ENCODE results near the gene ROR1.

The ROR1 gene

GRCh38 chr1:63946866-63947491, 173.2 kb downstream of the ROR1 start:
- Histone ChIP-seq H3F3A (ENCODE audit: insufficient read depth, low read length) (no peaks in the 10 kb centered on the region), H3K4me1 (ENCODE audit: low read length) (no peaks in the 10 kb centered on the region), H3K9me2 (replicated peaks; ENCODE audit: insufficient read depth, low read length) (no peaks in the 10 kb centered on the region), H3K9me3 (replicated peaks; ENCODE audit: insufficient read depth, low read length) (no peaks in the 10 kb centered on the region), H3K9ac (ENCODE audit: low read length) (no peak overlapping the region), H4K20me1 (ENCODE audit: insufficient read depth, low read length) (no peaks in the 10 kb centered on the region), H2AFZ (ENCODE audit: low read length) (no peak overlapping the region), H3K27me3 (replicated peaks; ENCODE audit: insufficient read depth, low read length) (no peaks in the 10 kb centered on the region), H3K4me3 (ENCODE audit: low read length) (no peak overlapping the region), H3K36me3 (replicated peaks; ENCODE audit: insufficient read depth, low read length) (no peaks in the 10 kb centered on the region), H3K4me2 (ENCODE audit: low read depth, low read length) (no peak overlapping the region), H3K27ac (ENCODE audit: low read length) (no peak overlapping the region), H3K79me2 (ENCODE audit: low read length) (no peaks in the 10 kb centered on the region)
- DNase-seq, result no peak
- TF ChIP-seq CTCF (IDR thresholded peaks at IDR 0.05; ENCODE audit: low read length) (no peak), EZH2 (optimal IDR thresholded peaks at IDR 0.05; ENCODE audit: low read depth, low read length) (no peak), EZH2phosphoT487 (IDR thresholded peaks at IDR 0.05; ENCODE audit: low read length) (no peak)

- Histone ChIP-seq H3K4me2 (ENCODE audit: low read depth, low read length) (no peak overlapping the region), H3F3A (ENCODE audit: insufficient read depth, low read length) (no peaks in the 10 kb centered on the region), H3K27me3 (replicated peaks; ENCODE audit: insufficient read depth, low read length) (no peaks in the 10 kb centered on the region), H3K9ac (ENCODE audit: low read length) (no peak overlapping the region), H3K79me2 (ENCODE audit: low read length) (no peaks in the 10 kb centered on the region), H3K36me3 (replicated peaks; ENCODE audit: insufficient read depth, low read length) (no peaks in the 10 kb centered on the region), H3K4me1 (ENCODE audit: low read length) (no peaks in the 10 kb centered on the region), H4K20me1 (ENCODE audit: insufficient read depth, low read length) (no peaks in the 10 kb centered on the region), H2AFZ (ENCODE audit: low read length) (no peak overlapping the region), H3K9me2 (replicated peaks; ENCODE audit: insufficient read depth, low read length) (no peaks in the 10 kb centered on the region), H3K27ac (ENCODE audit: low read length) (no peak overlapping the region), H3K9me3 (replicated peaks; ENCODE audit: insufficient read depth, low read length) (no peaks in the 10 kb centered on the region), H3K4me3 (ENCODE audit: low read length) (no peak overlapping the region)
- DNase-seq, result no peak
- TF ChIP-seq CTCF (IDR thresholded peaks at IDR 0.05; ENCODE audit: low read length), result no peak
- TF ChIP-seq EZH2 (optimal IDR thresholded peaks at IDR 0.05; ENCODE audit: low read depth, low read length), result no peak
- no peak for TF ChIP-seq EZH2phosphoT487 (IDR thresholded peaks at IDR 0.05; ENCODE audit: low read length)
Measured at GRCh38 chr1:63947904-63948303, 174.1 kb downstream of the ROR1 start.

GRCh38 chr1:63950023-63950422, 176.2 kb downstream of the ROR1 start:
- H3K27ac ChIP-seq (ENCODE audit: low read length), result no peak overlapping the region
- TF ChIP-seq EZH2phosphoT487 (IDR thresholded peaks at IDR 0.05; ENCODE audit: low read length) (no peak), EZH2 (optimal IDR thresholded peaks at IDR 0.05; ENCODE audit: low read depth, low read length) (no peak)
- no peak for DNase-seq
- no peak overlapping the region for H3K4me3 ChIP-seq (ENCODE audit: low read length)
- H3K36me3 ChIP-seq (replicated peaks; ENCODE audit: insufficient read depth, low read length), result no peaks in the 10 kb centered on the region
- no peak overlapping the region for H2AFZ ChIP-seq (ENCODE audit: low read length)
- H3K4me1 ChIP-seq (ENCODE audit: low read length), result no peaks in the 10 kb centered on the region
- no peaks in the 10 kb centered on the region for H3K9me3 ChIP-seq (replicated peaks; ENCODE audit: insufficient read depth, low read length)
- no peaks in the 10 kb centered on the region for H4K20me1 ChIP-seq (ENCODE audit: insufficient read depth, low read length)
- no peaks in the 10 kb centered on the region for H3F3A ChIP-seq (ENCODE audit: insufficient read depth, low read length)
- no peaks in the 10 kb centered on the region for H3K9me2 ChIP-seq (replicated peaks; ENCODE audit: insufficient read depth, low read length)
- H3K9ac ChIP-seq (ENCODE audit: low read length), result no peak overlapping the region
- H3K4me2 ChIP-seq (ENCODE audit: low read depth, low read length), result no peak overlapping the region
- no peaks in the 10 kb centered on the region for H3K27me3 ChIP-seq (replicated peaks; ENCODE audit: insufficient read depth, low read length)
- no peaks in the 10 kb centered on the region for H3K79me2 ChIP-seq (ENCODE audit: low read length)
